ENCODE data around the gene TAS2R60.

GRCh38 chr7:143460271-143460979 lies 17.2 kb downstream of the TAS2R60 start:
- TF ChIP-seq CTCF (optimal IDR thresholded peaks at IDR 0.05 in 1 of 3, IDR thresholded peaks at IDR 0.05 in 1 of 3, conservative IDR thresholded peaks at IDR 0.05 in 1 of 3; ENCODE audit: extremely low read depth in 1 of 3, insufficient read depth in 2 of 3, low read length in 3 of 3): no peak
- TF ChIP-seq EZH2 (IDR thresholded peaks at IDR 0.05; ENCODE audit: low read length): no peak

Data from keratinocyte (primary cell).